IMR-90 (cell line): ENCODE data around the gene TENM3. TPM values are rescaled to one million over a fixed set of nuclear protein-coding genes. Genes with fewer than 3 reads are reported as not detected.

Source experiments
- ATAC-seq: fragments of 200-7000 bp; cut with Tn5 transposase; 2 replicates; pipeline ENCODE4 v1.9.1; 2020; ENCODE audit warnings: low read depth, mild to moderate bottlenecking, moderate library complexity
- BruUV-seq: library from RNA; stranded (reverse); fragments of 400-500 nt; replicated peaks from 2 replicates; lab custom pipeline; 2021; lab: Mats Ljungman, UMichigan
- CTCF ChIA-PET: fragments of 300-600 bp; formaldehyde crosslinking; extraction: SDS; loops from one replicate; lab custom pipeline; 2021; ENCODE audit warnings: antibody characterized with exemption; lab: Yijun Ruan, JAX
- POLR2A ChIA-PET: fragments of 300-600 bp; sonication (Branson Sonifier 250); formaldehyde crosslinking; loops from one replicate; lab custom pipeline; 2022; ENCODE audit warnings: antibody characterized with exemption; ENCODE audit not compliant: unreplicated experiment; lab: Charles Lee
- DNase-seq: peaks from one replicate; pipeline ENCODE4 v3.0.0; 2013
- H2AFZ ChIP-seq: replicated peaks from 2 replicates; pipeline ENCODE3; 2013; ENCODE audit warnings: low read length, mild to moderate bottlenecking; ENCODE audit not compliant: poor library complexity
- H2AK5ac ChIP-seq: 2 replicates; pipeline ENCODE4 v1.6.1; 2013; ENCODE audit warnings: low read depth, low read length, inconsistent platforms
- H2AK9ac ChIP-seq: replicated peaks from 2 replicates; pipeline ENCODE3; 2013; ENCODE audit warnings: mild to moderate bottlenecking, low read depth, low read length, moderate library complexity; ENCODE audit not compliant: poor library complexity
- H2BK120ac ChIP-seq: 2 replicates; pipeline ENCODE4 v1.6.1; 2013; ENCODE audit warnings: low read depth, low read length, inconsistent platforms
- H2BK15ac ChIP-seq: 3 replicates; pipeline ENCODE4 v1.6.1; 2013; ENCODE audit warnings: low read depth, low read length, inconsistent platforms
- H2BK20ac ChIP-seq: 2 replicates; pipeline ENCODE4 v1.6.1; 2013; ENCODE audit warnings: low read depth, mild to moderate bottlenecking, inconsistent platforms, low read length, moderate library complexity
- H2BK5ac ChIP-seq: 2 replicates; pipeline ENCODE4 v1.6.1; 2013; ENCODE audit warnings: mild to moderate bottlenecking, low read depth, low read length, inconsistent platforms; ENCODE audit not compliant: poor library complexity, severe bottlenecking
- H3K14ac ChIP-seq: replicated peaks from 2 replicates; pipeline ENCODE4 v1.6.1; 2013; ENCODE audit warnings: low read depth, low read length, inconsistent platforms
- H3K18ac ChIP-seq: 2 replicates; pipeline ENCODE4 v1.6.1; 2013; ENCODE audit warnings: low read depth, low read length, control low read depth
- H3K23ac ChIP-seq: 2 replicates; pipeline ENCODE4 v1.6.1; 2013; ENCODE audit warnings: low read depth, low read length, inconsistent platforms
- H3K27ac ChIP-seq: 2 replicates; pipeline ENCODE4 v1.5.1; 2013; ENCODE audit warnings: mild to moderate bottlenecking, control low read depth, low read length; ENCODE audit not compliant: insufficient read depth
- H3K27me3 ChIP-seq: 2 replicates; pipeline ENCODE4 v1.6.1; 2013; ENCODE audit warnings: low read length; ENCODE audit not compliant: control insufficient read depth, insufficient read depth
- H3K36me3 ChIP-seq: 2 replicates; pipeline ENCODE4 v1.6.1; 2013; ENCODE audit warnings: low read length, mixed read lengths; ENCODE audit not compliant: control insufficient read depth, insufficient read depth
- H3K4ac ChIP-seq: 2 replicates; pipeline ENCODE4 v1.6.1; 2013; ENCODE audit warnings: low read depth, low read length, inconsistent platforms
- H3K4me1 ChIP-seq: 2 replicates; pipeline ENCODE4 v1.6.1; 2013; ENCODE audit warnings: low read length, mixed read lengths; ENCODE audit not compliant: control insufficient read depth, insufficient read depth
- H3K4me2 ChIP-seq: 2 replicates; pipeline ENCODE4 v1.6.1; 2013; ENCODE audit warnings: low read depth, mild to moderate bottlenecking, control low read depth, low read length, moderate library complexity
- H3K4me3 ChIP-seq: 2 replicates; pipeline ENCODE4 v1.5.1; 2013; ENCODE audit warnings: low read depth, mild to moderate bottlenecking, control low read depth, low read length, moderate library complexity; ENCODE audit not compliant: insufficient read depth
- H3K56ac ChIP-seq: 2 replicates; pipeline ENCODE4 v1.6.1; 2013; ENCODE audit warnings: low read length, inconsistent platforms; ENCODE audit not compliant: insufficient read depth; ENCODE audit errors: extremely low read depth
- H3K79me1 ChIP-seq, 2 experiments: 2 replicates each; pipeline ENCODE4 v1.6.1; 2013; ENCODE audit warnings: low read length in 2 of 2, inconsistent platforms in 1 of 2, low read depth in 1 of 2
- H3K9ac ChIP-seq: 2 replicates; pipeline ENCODE4 v1.6.1; 2013; ENCODE audit warnings: low read depth, low read length, control low read depth
- H3K9me1 ChIP-seq: 2 replicates; pipeline ENCODE4 v1.6.1; 2013; ENCODE audit warnings: low read length, inconsistent platforms; ENCODE audit not compliant: insufficient read depth
- H3K9me3 ChIP-seq: 2 replicates; pipeline ENCODE4 v1.6.1; 2013; ENCODE audit warnings: low read length; ENCODE audit not compliant: control insufficient read depth, insufficient read depth
- H4K20me1 ChIP-seq: 2 replicates; pipeline ENCODE4 v1.6.1; 2013; ENCODE audit warnings: low read length, inconsistent platforms; ENCODE audit not compliant: insufficient read depth
- H4K5ac ChIP-seq: 2 replicates; pipeline ENCODE4 v1.6.1; 2013; ENCODE audit warnings: mild to moderate bottlenecking, low read depth, low read length, control low read depth
- H4K8ac ChIP-seq, 2 experiments: 2 replicates each; pipeline ENCODE4 v1.6.1; 2013; ENCODE audit warnings: low read depth in 2 of 2, low read length in 2 of 2, control low read depth in 1 of 2, inconsistent platforms in 1 of 2
- H4K91ac ChIP-seq: 2 replicates; pipeline ENCODE4 v1.6.1; 2013; ENCODE audit warnings: low read depth, low read length, inconsistent platforms; ENCODE audit not compliant: insufficient read depth
- BHLHE40 ChIP-seq: fragments of 150-350 bp; IDR thresholded peaks from 2 replicates; pipeline ENCODE4 v1.6.1; 2016; ENCODE audit warnings: mild to moderate bottlenecking, low read depth, low read length
- CEBPB ChIP-seq: IDR thresholded peaks from 2 replicates; pipeline ENCODE4 v1.6.1; 2012; ENCODE audit warnings: low read depth, low read length, improper control_type of control experiment
- CHD1 ChIP-seq: IDR thresholded peaks from 2 replicates; pipeline ENCODE4 v1.6.1; 2012; ENCODE audit warnings: low read depth, low read length, improper control_type of control experiment
- CTCF ChIP-seq: conservative IDR thresholded peaks from 2 replicates; pipeline ENCODE4 v1.5.1; 2012; ENCODE audit warnings: mild to moderate bottlenecking, low read depth, low read length, improper control_type of control experiment
- ELK1 ChIP-seq: fragments of 150-350 bp; IDR thresholded peaks from 2 replicates; pipeline ENCODE4 v1.6.1; 2016; ENCODE audit warnings: low read depth, mild to moderate bottlenecking, low read length, moderate library complexity, borderline replicate concordance
- FOS ChIP-seq: fragments of 150-350 bp; IDR thresholded peaks from 2 replicates; pipeline ENCODE4 v1.6.1; 2016; ENCODE audit warnings: low read depth, low read length
- MAFK ChIP-seq: IDR thresholded peaks from 2 replicates; pipeline ENCODE4 v1.6.1; 2012; ENCODE audit warnings: low read depth, low read length, improper control_type of control experiment
- MAZ ChIP-seq: IDR thresholded peaks from 2 replicates; pipeline ENCODE4 v1.6.1; 2012; ENCODE audit warnings: low read depth, mild to moderate bottlenecking, low read length, improper control_type of control experiment, moderate library complexity, borderline replicate concordance
- MXI1 ChIP-seq: IDR thresholded peaks from 2 replicates; pipeline ENCODE4 v1.6.1; 2012; ENCODE audit warnings: low read depth, mild to moderate bottlenecking, low read length, moderate library complexity, borderline replicate concordance
- NFE2L2 ChIP-seq: fragments of 150-350 bp; IDR thresholded peaks from 2 replicates; pipeline ENCODE4 v1.6.1; 2016; ENCODE audit warnings: low read depth, mild to moderate bottlenecking, low read length
- POLR2A ChIP-seq: IDR thresholded peaks from 2 replicates; pipeline ENCODE4 v1.6.1; 2012; ENCODE audit warnings: mild to moderate bottlenecking, low read depth, low read length
- RAD21 ChIP-seq: IDR thresholded peaks from 2 replicates; pipeline ENCODE4 v1.6.1; 2012; ENCODE audit warnings: low read length, improper control_type of control experiment
- RCOR1 ChIP-seq: IDR thresholded peaks from 2 replicates; pipeline ENCODE4 v1.6.1; 2012; ENCODE audit warnings: mild to moderate bottlenecking, low read length, improper control_type of control experiment; ENCODE audit not compliant: insufficient replicate concordance
- SMC3 ChIP-seq: fragments of 150-350 bp; IDR thresholded peaks from 2 replicates; pipeline ENCODE4 v1.6.1; 2016; ENCODE audit warnings: low read depth, mild to moderate bottlenecking, antibody characterized with exemption, low read length, moderate library complexity
- USF2 ChIP-seq: fragments of 150-350 bp; IDR thresholded peaks from 2 replicates; pipeline ENCODE4 v1.6.1; 2017; ENCODE audit warnings: mild to moderate bottlenecking, antibody characterized with exemption, low read length, low read depth
- WGBS, 2 experiments: methylation state at CpG; one replicate each; pipeline versions ENCODE4 v1.1.5 to v1.1.7; 2013; ENCODE audit warnings: missing lambda C conversion rate in 2 of 2; ENCODE audit not compliant: insufficient read length in 1 of 2; ENCODE audit errors: extremely low coverage in 2 of 2; 5-methylcytosine and 5-hydroxymethylcytosine counted together
- dilution Hi-C: fragments of 300-500 bp; cut with HindIII; formaldehyde crosslinking; loops from one replicate; pipeline ENCODE4 v1.14.3; 2018; ENCODE audit warnings: low sequenced_read_pairs; ENCODE audit not compliant: unreplicated experiment
- in situ Hi-C: fragments of 300-500 bp; cut with MboI; formaldehyde crosslinking; loops from 3 replicates; pipeline ENCODE4 v1.14.3; 2019; ENCODE audit warnings: low sequenced_read_pairs, inconsistent platforms, mixed read lengths
- intact Hi-C: fragments of 100-400 bp; cut with micrococcal nuclease; formaldehyde crosslinking; loops from 2 replicates; pipeline ENCODE4 v1.10.0; 2022
- polyA plus RNA-seq, 3 experiments: library from polyadenylated mRNA; depleted of rRNA; stranded (reverse); fragments of >200 nt; gene quantifications; 2 replicates each; pipeline ENCODE4 v1.2.3, GENCODE V29; 2012; ENCODE audit warnings: low replicate concordance in 1 of 3
- total RNA-seq: library from RNA; depleted of rRNA; stranded (reverse); fragments of >200 nt; gene quantifications from 2 replicates; pipeline ENCODE4 v1.2.3, GENCODE V29; 2012

Gene TENM3
- total and polyA plus RNA-seq, 2 of the 4 experiments (the other 2 are of a cell fraction), result 29.9 to 173 TPM

GRCh38 chr4:182301736-182302135 is 58.5 kb downstream of the TENM3 start:
- Histone ChIP-seq H2BK120ac (no peak overlapping the region), H4K91ac (no peak overlapping the region), H4K20me1 (no peaks in the 10 kb centered on the region), H3K56ac (no peak overlapping the region), H3K27ac (no peak overlapping the region), H3K36me3 (no peaks in the 10 kb centered on the region), H2AK9ac (no peak overlapping the region), H4K5ac (no peak overlapping the region), H2BK20ac (no peak overlapping the region), H3K18ac (no peak overlapping the region), H4K8ac (no peak overlapping the region), H3K79me1 (no peaks in the 10 kb centered on the region), H2AFZ (no peak overlapping the region), H3K9me1 (peaks cover 8% of the 10 kb centered on the region), H2BK5ac (no peak overlapping the region), H3K4me1 (peaks cover 2% of the 10 kb centered on the region; the same call in 1 of the 2 replicates), H2AK5ac (no peak overlapping the region), H3K4me3 (no peak overlapping the region), H3K14ac (no peak overlapping the region), H3K27me3 (no peaks in the 10 kb centered on the region), H3K9ac (no peak overlapping the region), H3K4ac (no peak overlapping the region), H3K23ac (no peak overlapping the region), H2BK15ac (no peak overlapping the region), H3K4me2 (no peak overlapping the region), H3K9me3 (no peaks in the 10 kb centered on the region)
- TF ChIP-seq MXI1 (no peak), CTCF (no peak), ELK1 (no peak), SMC3 (no peak), NFE2L2 (no peak), CHD1 (no peak), USF2 (no peak), FOS (no peak), RAD21 (no peak), MAZ (no peak), RCOR1 (no peak), MAFK (no peak), CEBPB (no peak), BHLHE40 (no peak), POLR2A (no peak)
- dilution Hi-C loops, result no loop called here
- no TSS peak for BruUV-seq
- WGBS, 2 experiments, result 90% methylated on average over 2 of the region's 5 CpGs; no CpG with 5 or more reads in 1 of the 2 experiments
- POLR2A ChIA-PET, result no interaction called here
- no peak for DNase-seq
- in situ Hi-C loops, result no loop called here
- CTCF ChIA-PET, result no interaction called here
- no peak for ATAC-seq
- intact Hi-C loops, result no loop called here
